A549 (cell line): ENCODE measurements around the gene SUFU. TPM values are rescaled to one million over a fixed set of nuclear protein-coding genes. Genes with fewer than 3 reads are reported as not detected.

ENCODE experiments used
- ATAC-seq, 2 experiments: fragments of 200-7000 bp in 1 of 2; fragments of >200 bp in 1 of 2; cut with Nextera tagmentation in 1 of 2; cut with Tn5 transposase in 1 of 2; 3 replicates each; pipeline versions ENCODE4 v1.8.0 to v1.9.1; 2018 to 2020; ENCODE audit warnings: mild to moderate bottlenecking in 1 of 2, moderate library complexity in 1 of 2
- CTCF ChIA-PET: fragments of 300-600 bp; sonication (Branson Sonifier 250); formaldehyde crosslinking; extraction: SDS; loops from one replicate; lab custom pipeline; 2021; ENCODE audit warnings: antibody characterized with exemption, inconsistent platforms; lab: Yijun Ruan, JAX
- POLR2A ChIA-PET: fragments of 350-600 bp; formaldehyde crosslinking; extraction: SDS; loops from one replicate; lab custom pipeline; 2021; ENCODE audit warnings: antibody characterized with exemption, inconsistent platforms; lab: Yijun Ruan, JAX
- DNase-seq, 2 experiments: peaks; one replicate each; pipeline versions ENCODE4 v3.0.0 to v3.0.0-alpha.2; 2011 to 2016; ENCODE audit warnings: low read depth in 1 of 2, low spot score in 1 of 2
- FAIRE-seq: peaks from 2 replicates; lab custom pipeline; 2011; peaks lifted over from hg19 to GRCh38; lab: Jason Lieb, UNC
- H3K27ac ChIP-seq, 2 experiments: fragments of >200 bp; sonication (Bioruptor Twin); formaldehyde crosslinking; 3 replicates each; pipeline ENCODE4 v1.5.1; 2016 to 2017
- H3K4me1 ChIP-seq: fragments of >200 bp; sonication (Bioruptor Twin); formaldehyde crosslinking; 3 replicates; pipeline ENCODE4 v1.6.1; 2016
- H3K4me2 ChIP-seq: fragments of >200 bp; sonication (Bioruptor Twin); formaldehyde crosslinking; 3 replicates; pipeline ENCODE4 v1.6.1; 2016
- H3K4me3 ChIP-seq: fragments of >200 bp; sonication (Bioruptor Twin); formaldehyde crosslinking; 3 replicates; pipeline ENCODE4 v1.5.1; 2016
- H3K9me3 ChIP-seq: fragments of >200 bp; sonication (Bioruptor Twin); formaldehyde crosslinking; 3 replicates; pipeline ENCODE4 v1.6.1; 2016
- ATOH8 ChIP-seq: fragments of 250-450 bp; sonication (Bioruptor Pico); IDR thresholded peaks from 2 replicates; pipeline ENCODE4 v1.5.0; 2020; ENCODE audit warnings: low read depth, mild to moderate bottlenecking, moderate library complexity
- BHLHE40 ChIP-seq: IDR thresholded peaks from 2 replicates; pipeline ENCODE4 v1.6.1; 2012; ENCODE audit warnings: low read depth, low read length, inconsistent platforms
- CBX8 ChIP-seq: fragments of 200-600 bp; sonication (generic); IDR thresholded peaks from 2 replicates; pipeline ENCODE4 v1.6.1; 2016
- CEBPB ChIP-seq, 2 experiments: fragments of >200 bp in 1 of 2; sonication (Bioruptor Twin) in 1 of 2; formaldehyde crosslinking in 1 of 2; IDR thresholded peaks; 2 replicates each; pipeline ENCODE4 v1.6.1; 2012 to 2016
- CHD4 ChIP-seq: fragments of 200-600 bp; sonication (generic); IDR thresholded peaks from 2 replicates; pipeline ENCODE4 v1.6.1; 2016; ENCODE audit warnings: antibody characterized with exemption, mild to moderate bottlenecking, borderline replicate concordance
- EHMT2 ChIP-seq: fragments of 200-600 bp; sonication (generic); IDR thresholded peaks from 2 replicates; pipeline ENCODE4 v1.6.1; 2016; ENCODE audit warnings: antibody characterized with exemption, low read depth, mild to moderate bottlenecking, moderate library complexity
- EP300 ChIP-seq, 2 experiments: fragments of >200 bp; sonication (Bioruptor Twin); formaldehyde crosslinking; IDR thresholded peaks; 2 replicates in 1 of 2; 3 replicates in 1 of 2; pipeline ENCODE4 v1.6.1; 2016 to 2017
- ESRRA ChIP-seq: fragments of 150-350 bp; IDR thresholded peaks from 2 replicates; pipeline ENCODE4 v1.6.1; 2014; ENCODE audit warnings: mild to moderate bottlenecking, low read length, borderline replicate concordance
- FOSL2 ChIP-seq, 2 experiments: fragments of 450-650 bp in 1 of 2; fragments of >200 bp in 1 of 2; sonication (Bioruptor Twin) in 1 of 2; formaldehyde crosslinking; IDR thresholded peaks; 2 replicates each; pipeline versions ENCODE4 v1.5.0 to v1.6.1; 2016 to 2020; ENCODE audit warnings: mild to moderate bottlenecking in 1 of 2, moderate library complexity in 1 of 2
- GATA3 ChIP-seq: IDR thresholded peaks from 2 replicates; pipeline ENCODE4 v1.6.1; 2012; ENCODE audit warnings: borderline replicate concordance
- HMGXB4 ChIP-seq: fragments of 250-450 bp; sonication (Bioruptor Pico); IDR thresholded peaks from 2 replicates; pipeline ENCODE4 v1.5.0; 2021; ENCODE audit warnings: mild to moderate bottlenecking, moderate library complexity, borderline replicate concordance
- HOXA7 ChIP-seq: fragments of 250-450 bp; sonication (Bioruptor Pico); IDR thresholded peaks from 2 replicates; pipeline ENCODE4 v1.5.0; 2020; ENCODE audit warnings: mild to moderate bottlenecking, moderate library complexity
- KDM1A ChIP-seq: fragments of 200-600 bp; sonication (generic); IDR thresholded peaks from 2 replicates; pipeline ENCODE4 v1.6.1; 2016; ENCODE audit warnings: low read depth, mild to moderate bottlenecking
- MAX ChIP-seq: IDR thresholded peaks from 2 replicates; pipeline ENCODE4 v1.6.1; 2012
- MAZ ChIP-seq: fragments of 150-350 bp; IDR thresholded peaks from 2 replicates; pipeline ENCODE4 v1.6.1; 2014; ENCODE audit warnings: antibody characterized with exemption, low read depth, low read length, borderline replicate concordance
- MYC ChIP-seq: IDR thresholded peaks from 2 replicates; pipeline ENCODE4 v1.6.1; 2012; ENCODE audit warnings: mild to moderate bottlenecking, inconsistent platforms, low read length, improper control_type of control experiment, borderline replicate concordance
- NPAS2 ChIP-seq: fragments of 250-450 bp; sonication (Bioruptor Pico); IDR thresholded peaks from 2 replicates; pipeline ENCODE4 v1.8.0; 2022; ENCODE audit warnings: mild to moderate bottlenecking, moderate library complexity, borderline replicate concordance
- NR3C1 ChIP-seq: fragments of >200 bp; sonication (Bioruptor Twin); formaldehyde crosslinking; IDR thresholded peaks from 3 replicates; pipeline ENCODE4 v1.6.1; 2017
- PHF8 ChIP-seq: fragments of 200-600 bp; sonication (generic); IDR thresholded peaks from 2 replicates; pipeline ENCODE4 v1.6.1; 2016; ENCODE audit warnings: low read depth, mild to moderate bottlenecking, antibody characterized with exemption, moderate library complexity, borderline replicate concordance
- RAD21 ChIP-seq, 2 experiments: fragments of >200 bp in 1 of 2; sonication (Bioruptor Twin) in 1 of 2; formaldehyde crosslinking in 1 of 2; IDR thresholded peaks in 1 of 2; conservative IDR thresholded peaks in 1 of 2; 2 replicates in 1 of 2; 3 replicates in 1 of 2; pipeline ENCODE4 v1.6.1; 2012 to 2018; ENCODE audit warnings: inconsistent platforms in 1 of 2
- RARB ChIP-seq: fragments of 250-450 bp; sonication (Bioruptor Pico); IDR thresholded peaks from 2 replicates; pipeline ENCODE4 v1.8.0; 2021; ENCODE audit warnings: mild to moderate bottlenecking, moderate library complexity
- RFX5 ChIP-seq: fragments of 450-650 bp; IDR thresholded peaks from 2 replicates; pipeline ENCODE4 v1.7.1; 2014; ENCODE audit warnings: antibody characterized with exemption, mild to moderate bottlenecking, moderate library complexity
- RNF2 ChIP-seq: fragments of 200-600 bp; sonication (generic); IDR thresholded peaks from 2 replicates; pipeline ENCODE4 v1.6.1; 2016; ENCODE audit warnings: low read depth, mild to moderate bottlenecking, antibody characterized with exemption, moderate library complexity, borderline replicate concordance
- TP53 ChIP-seq: fragments of 250-450 bp; sonication (Bioruptor Pico); IDR thresholded peaks from 2 replicates; pipeline ENCODE4 v1.5.0; 2021; ENCODE audit warnings: mild to moderate bottlenecking, moderate library complexity
- USF2 ChIP-seq: fragments of 450-650 bp; IDR thresholded peaks from 2 replicates; pipeline ENCODE4 v1.6.1; 2014; ENCODE audit warnings: antibody characterized with exemption
- ZC3H11A ChIP-seq: fragments of 450-650 bp; IDR thresholded peaks from 2 replicates; pipeline ENCODE4 v1.6.1; 2014; ENCODE audit warnings: antibody characterized with exemption, mild to moderate bottlenecking
- WGBS: methylation state at CpG from one replicate; pipeline ENCODE4 v1.1.6; 2017; ENCODE audit errors: missing lambda C conversion rate; 5-methylcytosine and 5-hydroxymethylcytosine counted together
- polyA plus RNA-seq, 4 experiments: library from polyadenylated mRNA; depleted of rRNA in 3 of 4; stranded (reverse); fragments of >200 nt; fragmentation: RNase III in 1 of 4; extraction: RNeasy Plus Mini Kit Qiagen cat#74134 plus additional on column Dnase treatment in 1 of 4; gene quantifications; 2 replicates in 3 of 4; 3 replicates in 1 of 4; pipeline ENCODE4 v1.2.3, GENCODE V29; 2011 to 2017

Gene SUFU
- polyA plus RNA-seq, 2 of the 4 experiments (the other 2 are of a cell fraction) = 3.7 to 5.5 TPM

- H3K4me1 ChIP-seq = no peaks in the 10 kb centered on the region; the same call in 2 of the 3 replicates
- ChIA-PET POLR2A (no interaction called here), CTCF (interaction anchor here (1.6 to 5.2 kb wide), 3 partner anchors 12 to 45 kb away, joined by 4 to 40 read pairs (median 17); no protein-coding TSS in a partner anchor)
- no peak overlapping the region for H3K27ac ChIP-seq
- H3K4me3 ChIP-seq = no peak overlapping the region
- no peak for FAIRE-seq
- 79% methylated on average over 6 of the region's 6 CpGs for WGBS
- ATAC-seq = no peak
- H3K4me2 ChIP-seq = no peak overlapping the region
- TF ChIP-seq RAD21 (conservative IDR thresholded peaks at IDR 0.05 in 1 of 2, IDR thresholded peaks at IDR 0.05 in 1 of 2) (no peak), EHMT2 (no peak), KDM1A (no peak), RARB (CRISPR knock-in tag) (no peak), RFX5 (no peak), HMGXB4 (CRISPR knock-in tag) (no peak), TP53 (no peak), CBX8 (no peak), RNF2 (no peak), PHF8 (no peak), USF2 (no peak)
- TF ChIP-seq, all 56 proteins: peak for 0
- H3K9me3 ChIP-seq = no peaks in the 10 kb centered on the region
- DNase-seq = no peak
Measured at GRCh38 chr10:102467318-102467717, 36.5 kb upstream of the SUFU start.

GRCh38 chr10:102467971-102468438 is 35.8 kb upstream of the SUFU start:
- Histone ChIP-seq H3K27ac (no peak overlapping the region), H3K4me3 (no peak overlapping the region)
- no peak for FAIRE-seq

GRCh38 chr10:102468683-102469082 is 35.1 kb upstream of the SUFU start:
- Histone ChIP-seq H3K4me3 (no peak overlapping the region), H3K27ac (no peak overlapping the region), H3K9me3 (no peaks in the 10 kb centered on the region), H3K4me1 (no peaks in the 10 kb centered on the region), H3K4me2 (no peak overlapping the region)
- ATAC-seq (no peak; a peak in 1 of 6 replicates), FAIRE-seq (no peak), DNase-seq (no peak)
- ChIA-PET CTCF (interaction anchor here (0.6 to 5.2 kb wide), 10 partner anchors 10 to 299 kb away, joined by 3 to 40 read pairs (median 4); partner anchors contain the start of genes ACTR1A and CUEDC2), POLR2A (no interaction called here)
- WGBS = 92% methylated on average over 8 of the region's 9 CpGs
- TF ChIP-seq RARB (CRISPR knock-in tag) = no peak
- TF ChIP-seq HOXA7 (CRISPR knock-in tag) = no peak
- no peak for TF ChIP-seq ATOH8
- no peak for TF ChIP-seq HMGXB4 (CRISPR knock-in tag)
- no peak for TF ChIP-seq CEBPB (IDR thresholded peaks at IDR 0.05)
- no peak for TF ChIP-seq MAZ
- no peak for TF ChIP-seq ZC3H11A
- no peak for TF ChIP-seq EHMT2
- TF ChIP-seq GATA3 = no peak
- TF ChIP-seq FOSL2 (IDR thresholded peaks at IDR 0.05) = no peak
- no peak for TF ChIP-seq FOSL2 (CRISPR knock-in tag; IDR thresholded peaks at IDR 0.05)
- no peak for TF ChIP-seq BHLHE40
- TF ChIP-seq NR3C1 = no peak
- no peak for TF ChIP-seq RAD21 (conservative IDR thresholded peaks at IDR 0.05 in 1 of 2, IDR thresholded peaks at IDR 0.05 in 1 of 2)

More at GRCh38 chr10:102467971-102468438, 35.8 kb upstream of the SUFU start:
- H3K4me1 ChIP-seq = no peaks in the 10 kb centered on the region
- no peak overlapping the region for H3K4me2 ChIP-seq
- POLR2A ChIA-PET = no interaction called here
- TF ChIP-seq EP300 (IDR thresholded peaks at IDR 0.05) (no peak), ESRRA (no peak), MYC (no peak), NR3C1 (no peak), FOSL2 (IDR thresholded peaks at IDR 0.05) (no peak), FOSL2 (CRISPR knock-in tag; IDR thresholded peaks at IDR 0.05) (no peak), CHD4 (no peak), MAX (no peak), NPAS2 (CRISPR knock-in tag) (no peak)
- no peak for DNase-seq
- CTCF ChIA-PET = interaction anchor here (0.7 to 5.2 kb wide), 5 partner anchors 11 to 298 kb away, joined by 3 to 40 read pairs (median 4); partner anchors contain the start of gene CUEDC2
- peak in 1 of 2 experiments; percentile 34; a peak in 1 of 6 replicates for ATAC-seq
- 52% methylated on average over 6 of the region's 6 CpGs for WGBS
- H3K9me3 ChIP-seq = no peaks in the 10 kb centered on the region
